B cell (primary cell): Measurements from ENCODE around the gene DPYSL4. TPM values are rescaled to one million over a fixed set of nuclear protein-coding genes. Genes with fewer than 3 reads are reported as not detected.

Source experiments
- ATAC-seq: fragments of 200-7000 bp; cut with Tn5 transposase; one replicate; pipeline ENCODE4 v1.10.0; 2021; ENCODE audit warnings: low read depth, mild to moderate bottlenecking, moderate number of reproducible peaks, moderate library complexity
- CTCF ChIA-PET: fragments of 350-600 bp; sonication (Branson Sonifier 250); formaldehyde crosslinking; loops from one replicate; lab custom pipeline; 2021; ENCODE audit warnings: antibody characterized with exemption, inconsistent platforms; lab: Charles Lee
- POLR2A ChIA-PET: fragments of 350-600 bp; sonication (Branson Sonifier 250); formaldehyde crosslinking; loops from one replicate; lab custom pipeline; 2021; ENCODE audit warnings: antibody characterized with exemption; lab: Charles Lee
- DNase-seq: peaks from one replicate; pipeline ENCODE4 v3.0.0; 2013
- H2AFZ ChIP-seq: 2 replicates; pipeline ENCODE4 v1.6.1; 2012; ENCODE audit warnings: mild to moderate bottlenecking, low read depth, low read length; ENCODE audit not compliant: insufficient read depth, poor library complexity, severe bottlenecking
- H3K27ac ChIP-seq, 2 donors: 1 replicate in 1 of 2; 2 replicates in 1 of 2; pipeline ENCODE4 v1.5.1; 2012 to 2013; ENCODE audit warnings: low read length in 2 of 2, mild to moderate bottlenecking in 2 of 2, moderate library complexity in 1 of 2
- H3K27me3 ChIP-seq, 4 experiments: fragments of 200-600 bp in 1 of 4; sonication (generic) in 1 of 4; replicated peaks in 1 of 4; 1 replicate in 2 of 4; 2 replicates in 2 of 4; pipeline versions ENCODE4 v1.6.1 to v1.7.0; 2013 to 2016; ENCODE audit warnings: low read length in 3 of 4, mild to moderate bottlenecking in 2 of 4, mixed read lengths in 1 of 4, moderate library complexity in 1 of 4; ENCODE audit not compliant: insufficient read depth in 4 of 4, control insufficient read depth in 3 of 4; ENCODE audit errors: control extremely low read depth in 1 of 4
- H3K36me3 ChIP-seq, 2 experiments: replicated peaks in 1 of 2; 1 replicate in 1 of 2; 2 replicates in 1 of 2; pipeline versions ENCODE4 v1.6.1 to v1.7.1; 2013; ENCODE audit warnings: low read length in 1 of 2; ENCODE audit not compliant: insufficient read depth in 2 of 2, control insufficient read depth in 1 of 2; ENCODE audit errors: control extremely low read depth in 1 of 2, extremely low read depth in 1 of 2
- H3K4me1 ChIP-seq, 2 donors: fragments of 200-600 bp in 1 of 2; sonication (generic) in 1 of 2; 1 replicate in 1 of 2; 2 replicates in 1 of 2; pipeline versions ENCODE4 v1.5.1 to v1.6.1; 2013 to 2017; ENCODE audit warnings: low read length in 2 of 2; ENCODE audit not compliant: control insufficient read depth in 2 of 2, insufficient read depth in 2 of 2
- H3K4me2 ChIP-seq: replicated peaks from 2 replicates; pipeline ENCODE3; 2012; ENCODE audit warnings: mild to moderate bottlenecking, low read depth, low read length; ENCODE audit not compliant: poor library complexity, severe bottlenecking
- H3K4me3 ChIP-seq, 5 experiments: fragments of 200-600 bp in 1 of 5; sonication (generic) in 1 of 5; 1 replicate in 3 of 5; 2 replicates in 2 of 5; pipeline versions ENCODE4 v1.5.1 to v1.7.0; 2011 to 2016; ENCODE audit warnings: low read length in 4 of 5, mild to moderate bottlenecking in 4 of 5, low read depth in 2 of 5, control low read depth in 1 of 5, moderate library complexity in 1 of 5; ENCODE audit not compliant: insufficient read depth in 1 of 5; ENCODE audit errors: control extremely low read depth in 1 of 5, extremely low read depth in 1 of 5
- H3K79me2 ChIP-seq: fragments of 200-600 bp; sonication (generic); one replicate; pipeline ENCODE4 v1.6.0; 2016; ENCODE audit warnings: low read length; ENCODE audit not compliant: control insufficient read depth, insufficient read depth
- H3K9ac ChIP-seq: fragments of 200-600 bp; sonication (generic); 2 replicates; pipeline ENCODE4 v1.6.1; 2017; ENCODE audit warnings: mild to moderate bottlenecking, low read length, moderate library complexity
- H3K9me3 ChIP-seq, 3 donors: one replicate each; pipeline versions ENCODE4 v1.6.1 to v1.7.1; 2013; ENCODE audit warnings: low read length in 2 of 3; ENCODE audit not compliant: control insufficient read depth in 2 of 3, insufficient read depth in 1 of 3; ENCODE audit errors: control extremely low read depth in 1 of 3
- H4K20me1 ChIP-seq: 2 replicates; pipeline ENCODE4 v1.6.0; 2012; ENCODE audit warnings: mild to moderate bottlenecking, low read length; ENCODE audit not compliant: insufficient read depth, control insufficient read depth, poor library complexity, severe bottlenecking
- H3K27ac Mint-ChIP-seq: one replicate; pipeline ENCODE4 v1.8.0; 2021; ENCODE audit warnings: mixed read lengths
- H3K27me3 Mint-ChIP-seq: one replicate; pipeline ENCODE4 v1.8.0; 2021; ENCODE audit warnings: mixed read lengths
- H3K4me1 Mint-ChIP-seq: one replicate; pipeline ENCODE4 v1.8.0; 2021; ENCODE audit warnings: mixed read lengths
- H3K4me3 Mint-ChIP-seq: one replicate; pipeline ENCODE4 v1.8.0; 2021; ENCODE audit warnings: mixed read lengths
- H3K9me3 Mint-ChIP-seq: one replicate; pipeline ENCODE4 v1.8.0; 2022; ENCODE audit warnings: mixed read lengths; ENCODE audit not compliant: insufficient read depth
- CTCF ChIP-seq: fragments of 200-600 bp; IDR thresholded peaks from one replicate; pipeline ENCODE4 v1.8.0; 2022; ENCODE audit warnings: antibody characterized with exemption, mild to moderate bottlenecking
- EZH2 ChIP-seq: IDR thresholded peaks from 2 replicates; pipeline ENCODE4 v1.6.1; 2012; ENCODE audit warnings: borderline replicate concordance, low read depth, mild to moderate bottlenecking, moderate library complexity, low read length; ENCODE audit not compliant: insufficient read depth, poor library complexity, severe bottlenecking
- WGBS: methylation state at CpG from one replicate; pipeline ENCODE4 v1.1.5; 2013; ENCODE audit warnings: missing lambda C conversion rate; ENCODE audit not compliant: insufficient coverage; 5-methylcytosine and 5-hydroxymethylcytosine counted together
- intact Hi-C: fragments of 100-400 bp; cut with micrococcal nuclease; formaldehyde crosslinking; loops from one replicate; pipeline ENCODE4 v1.10.0; 2022
- polyA plus RNA-seq: library from polyadenylated mRNA; depleted of rRNA; stranded (reverse); fragments of >200 nt; gene quantifications from 2 replicates; pipeline ENCODE4 v1.2.3, GENCODE V29; 2012
- total RNA-seq, 2 donors: library from RNA; stranded (reverse); fragments of 120-200 nt in 1 of 2; gene quantifications; 1 replicate in 1 of 2; 2 replicates in 1 of 2; pipeline versions ENCODE4 v1.2.3 to v1.2.4, GENCODE V29; 2013 to 2022

Gene DPYSL4
- total and polyA plus RNA-seq, 2 donors (not counting 1 experiment from before 2014, with no cell fraction given), result 0.03 to 0.22 TPM

- no peak overlapping the region for H3K27ac ChIP-seq
- H3K4me3 ChIP-seq, result no peak overlapping the region
- H3K4me3 Mint-ChIP-seq, result no peak overlapping the region
- H3K9ac ChIP-seq, result no peak overlapping the region
- TF ChIP-seq CTCF (no peak), EZH2 (no peak)
- no peak for ATAC-seq
- no peak overlapping the region for H3K27ac Mint-ChIP-seq
- ChIA-PET POLR2A (no interaction called here), CTCF (no interaction called here)
- H3K4me1 ChIP-seq, result no peaks in the 10 kb centered on the region
- H3K79me2 ChIP-seq, result no peaks in the 10 kb centered on the region
- DNase-seq, result no peak
- no peaks in the 10 kb centered on the region for H3K4me1 Mint-ChIP-seq
- H4K20me1 ChIP-seq, result no peaks in the 10 kb centered on the region
- H3K36me3 ChIP-seq, result no peaks in the 10 kb centered on the region
- intact Hi-C loops, result no loop called here
- H3K9me3 ChIP-seq, result no peaks in the 10 kb centered on the region
- H3K27me3 Mint-ChIP-seq, result no peaks in the 10 kb centered on the region
- no peak overlapping the region for H3K4me2 ChIP-seq
- H2AFZ ChIP-seq, result no peak overlapping the region
- H3K27me3 ChIP-seq, result no peaks in the 10 kb centered on the region
- no peaks in the 10 kb centered on the region for H3K9me3 Mint-ChIP-seq
- 95% methylated on average over 28 of the region's 29 CpGs for WGBS
These were observed 52.6 kb downstream of the DPYSL4 start for GRCh38 chr10:132239126-132240031.

GRCh38 chr10:132240156-132240555, 53.4 kb downstream of the DPYSL4 start:
- Histone ChIP-seq H2AFZ (no peak overlapping the region), H4K20me1 (no peaks in the 10 kb centered on the region), H3K9me3 (no peaks in the 10 kb centered on the region), H3K27ac (no peak overlapping the region), H3K4me3 (no peak overlapping the region), H3K36me3 (no peaks in the 10 kb centered on the region), H3K9ac (no peak overlapping the region), H3K79me2 (no peaks in the 10 kb centered on the region), H3K4me1 (no peaks in the 10 kb centered on the region), H3K4me2 (no peak overlapping the region), H3K27me3 (no peaks in the 10 kb centered on the region)
- no peaks in the 10 kb centered on the region for H3K4me1 Mint-ChIP-seq
- no peak overlapping the region for H3K27ac Mint-ChIP-seq
- ATAC-seq (no peak), DNase-seq (no peak)
- WGBS, result 91% methylated on average over 12 of the region's 15 CpGs
- H3K4me3 Mint-ChIP-seq, result no peak overlapping the region
- intact Hi-C loops, result no loop called here
- no peaks in the 10 kb centered on the region for H3K9me3 Mint-ChIP-seq
- H3K27me3 Mint-ChIP-seq, result no peaks in the 10 kb centered on the region
- TF ChIP-seq CTCF, result no peak
- no peak for TF ChIP-seq EZH2
- POLR2A ChIA-PET, result no interaction called here
- CTCF ChIA-PET, result no interaction called here
